Lower lobe of right lung (tissue), 2 donors: ENCODE data around the gene CCDC85A. TPM values are rescaled to one million over a fixed set of nuclear protein-coding genes. Genes with fewer than 3 reads are reported as not detected.

Experiments
- ATAC-seq, 2 donors: fragments of 200-7000 bp; cut with Tn5 transposase; one replicate each; pipeline ENCODE4 v1.9.1; 2020 to 2022; ENCODE audit warnings: mild to moderate bottlenecking in 2 of 2, moderate library complexity in 2 of 2
- DNase-seq: peaks from one replicate; pipeline ENCODE4 v3.0.0-alpha.2; 2020
- H3K27ac ChIP-seq: fragments of 200-600 bp; one replicate; pipeline ENCODE4 v1.8.0; 2022
- H3K27me3 ChIP-seq: fragments of 200-600 bp; one replicate; pipeline ENCODE4 v1.8.0; 2022; ENCODE audit warnings: low read depth
- H3K36me3 ChIP-seq: fragments of 200-600 bp; one replicate; pipeline ENCODE4 v1.8.0; 2022; ENCODE audit warnings: mild to moderate bottlenecking
- H3K4me1 ChIP-seq: fragments of 200-600 bp; one replicate; pipeline ENCODE4 v1.8.0; 2022
- H3K4me3 ChIP-seq: fragments of 200-600 bp; one replicate; pipeline ENCODE4 v1.8.0; 2022; ENCODE audit warnings: mild to moderate bottlenecking
- H3K9me3 ChIP-seq: fragments of 200-600 bp; one replicate; pipeline ENCODE4 v1.8.0; 2022
- intact Hi-C: fragments of 100-400 bp; cut with DNase I; formaldehyde crosslinking; loops from one replicate; pipeline ENCODE4 v1.11.0; 2022
- total RNA-seq: library from RNA; stranded (reverse); fragmentation: NEBNext Ultra II Directional; extraction: Animal tissue kit (Norgen Biotek cat#: 25700); gene quantifications from one replicate; pipeline ENCODE4 v1.2.1, GENCODE V29; 2021
- TF ChIP-seq, protein P1 (sequence below): fragments of 200-600 bp; IDR thresholded peaks from one replicate; pipeline ENCODE4 v1.8.0; 2022; ENCODE audit warnings: antibody characterized with exemption, mild to moderate bottlenecking
- donor health status: DM: no; HTN: yes; CAD: no; lungs with severe emphysema.

Gene CCDC85A
- total RNA-seq, 1 donor from 2014 or later, result 17.0 TPM

DNA sequence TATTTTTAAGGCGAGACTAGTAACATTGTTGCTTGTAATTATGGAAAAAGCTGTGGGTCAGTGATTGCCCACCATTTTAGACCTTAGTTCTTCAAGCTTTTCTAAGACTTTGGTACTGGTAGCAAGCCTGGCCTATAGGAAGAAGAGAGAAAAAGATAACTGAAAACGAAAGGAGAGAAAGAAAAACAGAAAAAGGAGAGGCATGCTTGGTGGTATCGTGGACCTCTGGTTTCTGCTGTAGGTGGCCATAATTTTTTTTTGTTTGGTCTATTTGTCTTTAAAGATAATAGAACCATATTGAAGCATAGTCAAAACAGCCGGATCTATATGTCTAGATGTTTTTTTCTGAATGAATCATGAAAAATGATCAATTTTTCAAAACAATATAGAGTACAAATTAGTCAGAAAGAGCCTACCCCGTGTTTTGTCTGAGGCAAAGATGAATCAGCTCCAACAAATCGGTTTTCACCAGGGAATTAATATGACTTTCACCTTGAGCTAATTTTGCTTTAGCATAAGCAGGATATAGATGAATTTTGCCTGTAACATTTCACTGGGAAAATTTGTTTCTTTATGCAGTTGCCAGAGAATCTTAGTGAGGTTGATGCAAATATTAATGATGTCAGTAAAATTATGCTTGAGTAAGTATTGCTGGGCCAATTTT, 45.7 kb downstream of the CCDC85A start:
- DNase-seq (no peak), ATAC-seq (no peak)
- no peak overlapping the region for H3K27ac ChIP-seq
- no peak overlapping the region for H3K4me3 ChIP-seq
- no peaks in the 10 kb centered on the region for H3K4me1 ChIP-seq
- intact Hi-C loops, result no loop called here
- H3K36me3 ChIP-seq, result no peaks in the 10 kb centered on the region
- TF ChIP-seq, protein P1, sequence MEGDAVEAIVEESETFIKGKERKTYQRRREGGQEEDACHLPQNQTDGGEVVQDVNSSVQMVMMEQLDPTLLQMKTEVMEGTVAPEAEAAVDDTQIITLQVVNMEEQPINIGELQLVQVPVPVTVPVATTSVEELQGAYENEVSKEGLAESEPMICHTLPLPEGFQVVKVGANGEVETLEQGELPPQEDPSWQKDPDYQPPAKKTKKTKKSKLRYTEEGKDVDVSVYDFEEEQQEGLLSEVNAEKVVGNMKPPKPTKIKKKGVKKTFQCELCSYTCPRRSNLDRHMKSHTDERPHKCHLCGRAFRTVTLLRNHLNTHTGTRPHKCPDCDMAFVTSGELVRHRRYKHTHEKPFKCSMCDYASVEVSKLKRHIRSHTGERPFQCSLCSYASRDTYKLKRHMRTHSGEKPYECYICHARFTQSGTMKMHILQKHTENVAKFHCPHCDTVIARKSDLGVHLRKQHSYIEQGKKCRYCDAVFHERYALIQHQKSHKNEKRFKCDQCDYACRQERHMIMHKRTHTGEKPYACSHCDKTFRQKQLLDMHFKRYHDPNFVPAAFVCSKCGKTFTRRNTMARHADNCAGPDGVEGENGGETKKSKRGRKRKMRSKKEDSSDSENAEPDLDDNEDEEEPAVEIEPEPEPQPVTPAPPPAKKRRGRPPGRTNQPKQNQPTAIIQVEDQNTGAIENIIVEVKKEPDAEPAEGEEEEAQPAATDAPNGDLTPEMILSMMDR, result no peak
- H3K9me3 ChIP-seq, result no peaks in the 10 kb centered on the region
- H3K27me3 ChIP-seq, result no peaks in the 10 kb centered on the region

GRCh38 chr2:56230156-56230555, 46.4 kb downstream of the CCDC85A start:
- Histone ChIP-seq H3K36me3 (no peaks in the 10 kb centered on the region), H3K4me1 (no peaks in the 10 kb centered on the region), H3K27ac (no peak overlapping the region), H3K9me3 (no peaks in the 10 kb centered on the region), H3K4me3 (no peak overlapping the region), H3K27me3 (no peaks in the 10 kb centered on the region)
- intact Hi-C loops, result no loop called here
- no peak for DNase-seq
- TF ChIP-seq, protein P1, result no peak
- no peak for ATAC-seq

GRCh38 chr2:56231361-56231760, 47.6 kb downstream of the CCDC85A start:
- Histone ChIP-seq H3K36me3 (no peaks in the 10 kb centered on the region), H3K4me1 (no peaks in the 10 kb centered on the region), H3K4me3 (no peak overlapping the region), H3K27ac (no peak overlapping the region), H3K27me3 (no peaks in the 10 kb centered on the region), H3K9me3 (no peaks in the 10 kb centered on the region)
- TF ChIP-seq, protein P1, result no peak
- intact Hi-C loops, result no loop called here
- DNase-seq, result no peak
- ATAC-seq, result no peak

- no peaks in the 10 kb centered on the region for H3K36me3 ChIP-seq
- DNase-seq, result no peak
- no peaks in the 10 kb centered on the region for H3K27me3 ChIP-seq
- H3K27ac ChIP-seq, result no peak overlapping the region
- ATAC-seq, result no peak
- H3K4me3 ChIP-seq, result no peak overlapping the region
- no peaks in the 10 kb centered on the region for H3K9me3 ChIP-seq
- no peaks in the 10 kb centered on the region for H3K4me1 ChIP-seq
- intact Hi-C loops, result no loop called here
- TF ChIP-seq, protein P1, result no peak
Measured at GRCh38 chr2:56232912-56233311, 49.1 kb downstream of the CCDC85A start.

DNA sequence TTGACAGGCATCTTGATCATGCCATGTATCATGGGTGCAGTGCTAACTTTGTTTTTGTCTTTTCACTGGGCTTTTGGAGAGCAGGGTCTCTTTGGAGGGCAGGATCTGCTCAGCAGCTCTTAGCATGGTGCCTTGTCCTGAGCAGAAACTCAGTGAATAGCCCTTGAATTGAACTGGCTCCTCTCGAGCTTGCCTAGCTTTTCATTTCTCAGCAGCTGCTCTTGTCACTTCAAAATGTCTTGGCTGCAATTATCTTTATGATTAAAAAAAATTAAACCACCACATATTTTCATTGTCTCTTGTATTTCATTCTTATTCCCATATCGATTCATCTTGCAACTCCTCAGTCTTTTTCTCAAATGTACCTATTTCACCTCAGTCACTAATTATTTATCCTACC, 50.5 kb downstream of the CCDC85A start:
- TF ChIP-seq, protein P1, result no peak
- Histone ChIP-seq H3K9me3 (no peaks in the 10 kb centered on the region), H3K4me3 (no peak overlapping the region)

More for the DNA sequence above, 50.5 kb downstream of the CCDC85A start:
- ATAC-seq, result no peak
- no peak overlapping the region for H3K27ac ChIP-seq
- no peaks in the 10 kb centered on the region for H3K4me1 ChIP-seq
- no peaks in the 10 kb centered on the region for H3K36me3 ChIP-seq
- intact Hi-C loops, result no loop called here
- H3K27me3 ChIP-seq, result no peaks in the 10 kb centered on the region
- DNase-seq, result no peak
